Activated T-cell treated with anti-CD3 and anti-CD28 coated beads, Interleukin-2, amount 50 U/mL, for 4 hours (primary cell): ENCODE measurements around the gene PATL2. TPM values are rescaled to one million over a fixed set of nuclear protein-coding genes. Genes with fewer than 3 reads are reported as not detected.
"Not testable (repeated sequence)": the region's sequence is repeated elsewhere in the genome, so short reads cannot be mapped to it uniquely, and the experiment has no call there.

Experiments
- ATAC-seq, 2 donors: fragments of 200-7000 bp; cut with Tn5 transposase; one replicate each; pipeline ENCODE4 v1.10.0; 2021
- DNase-seq: peaks from one replicate; pipeline ENCODE4 v3.0.0-alpha.2; 2020
- H3K27me3 Mint-ChIP-seq: one replicate; pipeline ENCODE4 v1.8.0; 2021; ENCODE audit warnings: low read depth, mixed read lengths
- H3K36me3 Mint-ChIP-seq: one replicate; pipeline ENCODE4 v1.8.0; 2022; ENCODE audit warnings: mixed read lengths; ENCODE audit not compliant: insufficient read depth
- H3K4me1 Mint-ChIP-seq: one replicate; pipeline ENCODE4 v1.8.0; 2021; ENCODE audit warnings: low read depth, mixed read lengths
- H3K4me3 Mint-ChIP-seq: one replicate; pipeline ENCODE4 v1.8.0; 2021; ENCODE audit warnings: mild to moderate bottlenecking, moderate library complexity, mixed read lengths
- H3K9me3 Mint-ChIP-seq: one replicate; pipeline ENCODE4 v1.8.0; 2021; ENCODE audit warnings: mixed read lengths
- total RNA-seq, 3 donors: library from RNA; stranded (reverse); gene quantifications; one replicate each; pipeline ENCODE4 v1.2.1, GENCODE V29; 2021

Gene PATL2
- total RNA-seq, 3 donors from 2014 or later, result 3.6 to 5.2 (median 3.9) TPM

DNA sequence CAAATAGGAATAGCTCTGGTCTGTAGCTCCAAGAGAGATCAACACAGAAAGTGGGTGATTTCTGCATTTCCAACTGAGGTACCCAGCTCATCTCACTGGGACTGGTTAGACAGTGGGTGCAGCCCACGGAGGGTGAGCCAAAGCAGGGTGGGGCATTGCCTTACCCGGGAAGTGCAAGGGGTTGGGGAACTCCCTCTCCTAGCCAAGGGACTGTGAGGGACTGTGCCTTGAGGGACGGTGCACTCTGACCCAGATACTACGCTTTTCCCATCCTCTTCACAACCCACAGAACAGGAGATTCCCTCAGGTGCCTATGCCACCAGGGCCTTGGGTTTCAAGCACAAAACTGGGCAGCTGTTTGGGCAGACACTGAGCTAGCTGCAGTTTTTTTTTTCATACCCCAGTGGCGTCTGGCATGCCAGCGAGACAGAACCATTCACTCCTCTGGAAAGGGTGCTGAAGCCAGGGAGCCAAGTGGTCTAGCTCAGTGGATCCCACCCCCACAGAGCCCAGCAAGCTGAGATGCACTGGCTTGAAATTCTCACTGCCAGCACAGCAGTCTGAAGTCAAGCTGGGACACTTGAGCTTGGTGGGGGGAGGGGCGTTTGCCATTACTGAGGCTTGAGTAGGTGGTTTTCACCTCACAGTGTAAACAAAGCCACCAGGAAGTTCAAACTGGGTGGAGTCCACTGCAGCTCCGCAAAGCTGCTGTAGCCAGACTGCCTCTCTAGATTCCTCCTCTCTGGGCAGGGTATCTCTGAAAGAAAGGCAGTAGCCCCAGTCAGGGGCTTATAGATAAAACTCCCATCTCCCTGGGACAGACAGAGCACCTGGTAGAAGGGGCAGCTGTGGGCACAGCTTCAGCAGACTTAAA, 28.1 kb downstream of the PATL2 start:
- DNase-seq (peak; percentile 59), ATAC-seq (peak; percentile 69 to 72)
- H3K9me3 Mint-ChIP-seq, result peaks cover 38% of the 10 kb centered on the region
- peaks cover 18% of the 10 kb centered on the region for H3K36me3 Mint-ChIP-seq
- not testable (repeated sequence) for H3K27me3 Mint-ChIP-seq
- H3K4me1 Mint-ChIP-seq, result peaks cover 83% of the 10 kb centered on the region
- peak overlapping the region; percentile 47 for H3K4me3 Mint-ChIP-seq

GRCh38 chr15:44682211-44682610, 28.9 kb downstream of the PATL2 start:
- peaks cover 83% of the 10 kb centered on the region for H3K4me1 Mint-ChIP-seq
- DNase-seq (no peak), ATAC-seq (no peak)

DNA sequence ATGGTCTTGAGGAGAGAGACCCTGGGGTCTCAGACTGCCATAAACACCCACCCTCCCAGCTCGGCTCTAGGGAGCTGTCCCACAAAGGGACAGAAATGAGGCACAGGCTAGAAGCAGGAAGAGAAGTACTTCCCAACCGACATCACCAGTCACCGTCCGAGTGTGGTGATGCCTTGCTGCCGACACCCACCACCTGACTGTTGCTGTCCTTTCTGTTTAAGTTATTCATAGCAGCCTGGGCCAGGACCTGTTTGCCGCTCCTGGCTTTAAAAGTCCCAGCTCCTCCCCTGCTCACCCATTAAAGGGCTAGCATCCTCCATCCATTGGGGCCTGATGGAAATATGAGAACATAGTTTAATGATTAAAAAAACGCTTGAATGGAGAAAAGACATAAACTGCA, 34.4 kb downstream of the PATL2 start:
- peak overlapping the region; percentile 72 for H3K4me3 Mint-ChIP-seq
- peaks cover 85% of the 10 kb centered on the region for H3K4me1 Mint-ChIP-seq
- no peaks in the 10 kb centered on the region for H3K27me3 Mint-ChIP-seq
- H3K36me3 Mint-ChIP-seq, result no peaks in the 10 kb centered on the region
- H3K9me3 Mint-ChIP-seq, result peaks cover 9% of the 10 kb centered on the region
- no peak for DNase-seq
- ATAC-seq, result peak; percentile 58 to 70

More at GRCh38 chr15:44682211-44682610, 28.9 kb downstream of the PATL2 start:
- H3K27me3 Mint-ChIP-seq, result no peaks in the 10 kb centered on the region
- peaks cover 12% of the 10 kb centered on the region for H3K36me3 Mint-ChIP-seq
- H3K9me3 Mint-ChIP-seq, result peaks cover 32% of the 10 kb centered on the region
- no peak overlapping the region for H3K4me3 Mint-ChIP-seq

DNA sequence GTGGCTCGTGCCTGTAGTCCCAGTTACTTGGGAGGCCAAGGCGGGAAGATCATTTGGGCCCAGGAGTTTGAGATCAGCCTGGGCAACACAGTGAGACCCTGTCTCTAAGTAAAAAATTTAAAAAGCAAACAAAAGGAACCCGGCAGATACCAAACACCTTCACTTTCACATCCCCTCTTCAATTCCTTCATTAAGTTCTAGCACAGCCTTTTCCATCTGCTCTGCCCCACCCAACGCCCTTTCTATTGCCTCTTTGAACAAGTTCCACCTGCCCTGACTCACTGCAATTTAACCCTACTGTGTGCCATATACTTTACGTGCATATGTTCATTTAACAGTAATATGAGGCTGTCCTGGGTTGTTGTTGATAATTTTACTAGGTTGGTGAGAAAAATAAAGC, 35.2 kb downstream of the PATL2 start:
- H3K27me3 Mint-ChIP-seq, result no peaks in the 10 kb centered on the region
- ATAC-seq, result no peak
- DNase-seq, result no peak
- H3K36me3 Mint-ChIP-seq, result no peaks in the 10 kb centered on the region
- peaks cover 86% of the 10 kb centered on the region for H3K4me1 Mint-ChIP-seq
- peak overlapping the region; percentile 40 for H3K4me3 Mint-ChIP-seq
- peaks cover 9% of the 10 kb centered on the region for H3K9me3 Mint-ChIP-seq

- H3K4me1 Mint-ChIP-seq, result peaks cover 90% of the 10 kb centered on the region
- ATAC-seq (no peak), DNase-seq (no peak)
- no peak overlapping the region for H3K4me3 Mint-ChIP-seq
- no peaks in the 10 kb centered on the region for H3K27me3 Mint-ChIP-seq
- no peaks in the 10 kb centered on the region for H3K36me3 Mint-ChIP-seq
- H3K9me3 Mint-ChIP-seq, result no peaks in the 10 kb centered on the region
Observed at GRCh38 chr15:44673639-44674038, 37.5 kb downstream of the PATL2 start.

DNA sequence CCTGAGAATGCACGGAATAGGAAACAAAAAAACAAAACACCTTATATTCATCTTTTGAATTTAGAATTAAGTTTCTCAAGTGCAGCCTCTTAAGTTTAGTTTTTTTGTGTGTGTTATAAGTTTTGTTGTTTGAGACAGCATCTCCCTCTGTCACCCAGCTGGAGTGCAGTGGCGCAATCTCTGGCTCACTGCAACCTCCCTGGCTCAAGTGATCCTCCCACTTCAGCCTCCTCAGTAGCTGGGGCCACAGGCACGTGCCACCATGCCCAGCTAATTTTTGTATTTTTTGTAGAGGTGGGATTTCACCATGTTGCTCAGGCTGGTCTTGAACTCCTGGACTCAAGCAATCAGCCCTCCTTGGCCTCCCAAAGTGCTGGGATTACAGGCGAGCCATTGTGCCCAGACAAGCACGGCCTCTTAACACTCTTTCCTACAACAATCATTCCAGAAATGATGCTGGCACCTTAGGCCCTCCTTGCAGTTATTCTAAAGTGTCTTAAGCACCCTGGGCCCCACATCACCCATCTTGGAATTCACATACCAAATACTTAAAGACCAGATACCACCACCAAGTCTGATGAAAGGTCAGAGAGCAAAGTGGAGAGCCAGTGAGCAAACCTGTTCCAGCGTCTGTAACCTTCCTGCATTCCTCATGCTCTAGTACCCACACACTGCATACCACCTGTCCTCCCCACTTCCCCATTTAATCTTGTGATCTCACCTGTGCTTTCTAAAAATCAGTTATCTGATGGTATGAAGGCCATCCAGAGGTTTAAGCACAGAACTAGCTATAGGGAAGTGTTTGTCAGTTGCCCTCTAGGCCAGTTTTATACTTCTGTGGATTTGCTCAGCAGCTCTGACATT, 40.8 kb downstream of the PATL2 start:
- Mint-ChIP-seq H3K27me3 (no peaks in the 10 kb centered on the region), H3K4me3 (no peak overlapping the region), H3K9me3 (no peaks in the 10 kb centered on the region), H3K4me1 (peaks cover 91% of the 10 kb centered on the region), H3K36me3 (no peaks in the 10 kb centered on the region)
- ATAC-seq, result no peak
- DNase-seq, result no peak

GRCh38 chr15:44668921-44669320, 42.2 kb downstream of the PATL2 start:
- ATAC-seq (no peak), DNase-seq (no peak)
- Mint-ChIP-seq H3K9me3 (no peaks in the 10 kb centered on the region), H3K4me1 (peaks cover 91% of the 10 kb centered on the region), H3K4me3 (no peak overlapping the region), H3K36me3 (no peaks in the 10 kb centered on the region), H3K27me3 (no peaks in the 10 kb centered on the region)

DNA sequence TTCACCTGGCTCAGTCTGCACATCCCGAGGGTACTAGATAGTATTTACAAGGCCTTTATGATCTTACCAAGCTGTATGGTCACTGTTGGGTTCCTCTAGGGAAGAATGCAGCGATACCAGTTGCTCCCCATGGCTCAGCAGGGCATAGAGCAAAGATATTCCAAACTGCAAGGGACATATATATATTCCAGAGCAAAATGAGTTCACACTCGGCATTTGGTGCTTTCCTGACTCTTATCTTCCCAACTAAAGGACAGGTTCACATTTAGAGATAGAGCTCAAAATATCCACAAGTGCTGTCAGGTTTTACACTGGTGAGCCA, 44.1 kb downstream of the PATL2 start:
- Mint-ChIP-seq H3K27me3 (no peaks in the 10 kb centered on the region), H3K4me3 (peak overlapping the region; percentile 67), H3K4me1 (peaks cover 79% of the 10 kb centered on the region), H3K36me3 (no peaks in the 10 kb centered on the region), H3K9me3 (no peaks in the 10 kb centered on the region)
- ATAC-seq (no peak), DNase-seq (no peak)

DNA sequence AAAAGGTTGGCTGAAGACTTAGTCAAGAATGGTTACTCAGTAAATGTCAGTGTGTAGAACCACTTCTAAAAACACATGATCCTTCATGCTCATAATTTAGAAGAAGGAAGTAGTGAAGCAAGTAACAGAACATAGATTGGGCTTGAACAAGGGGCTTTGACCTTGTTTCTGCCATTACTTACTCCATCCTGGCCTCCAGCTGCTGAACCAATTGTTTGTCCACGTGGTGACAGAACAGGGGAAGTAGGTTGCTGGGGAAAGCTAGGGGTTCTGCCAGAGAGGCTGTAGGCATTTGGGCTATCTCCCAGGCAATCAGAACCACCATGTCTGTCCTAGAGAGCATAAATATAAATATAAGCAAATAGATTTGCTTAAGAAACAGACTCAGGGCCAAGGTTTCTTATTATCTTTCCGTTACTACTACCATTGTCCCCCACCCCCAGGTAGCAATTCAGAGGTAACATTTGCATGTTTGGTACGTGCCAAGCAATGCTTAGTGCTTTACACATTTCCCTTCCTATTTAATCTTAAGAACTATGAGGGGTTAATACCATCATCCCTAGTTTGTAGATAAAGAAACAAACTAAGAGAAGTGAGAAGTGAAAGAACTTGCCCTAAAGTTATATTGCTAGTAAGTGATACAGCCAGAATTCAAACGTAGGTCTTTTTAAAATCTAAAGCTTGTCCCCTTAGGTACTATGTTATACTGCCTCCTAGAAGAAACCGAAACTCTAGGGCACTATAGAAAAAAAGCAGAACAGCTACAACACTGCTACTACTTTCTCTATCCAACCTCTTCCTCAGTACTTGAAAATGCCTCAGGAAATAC, 44.7 kb downstream of the PATL2 start:
- H3K4me1 Mint-ChIP-seq, result peaks cover 76% of the 10 kb centered on the region
- DNase-seq (no peak), ATAC-seq (no peak)
- no peaks in the 10 kb centered on the region for H3K27me3 Mint-ChIP-seq
- H3K9me3 Mint-ChIP-seq, result no peaks in the 10 kb centered on the region
- H3K4me3 Mint-ChIP-seq, result peak overlapping the region; percentile 67
- no peaks in the 10 kb centered on the region for H3K36me3 Mint-ChIP-seq

- H3K27me3 Mint-ChIP-seq, result no peaks in the 10 kb centered on the region
- peak; percentile 87 to 89 for ATAC-seq
- peaks cover 11% of the 10 kb centered on the region for H3K36me3 Mint-ChIP-seq
- H3K4me3 Mint-ChIP-seq, result peak within 1 kb of the TSS; percentile 96
- H3K9me3 Mint-ChIP-seq, result no peaks in the 10 kb centered on the region
- DNase-seq, result peak; percentile 95
- peaks cover 64% of the 10 kb centered on the region for H3K4me1 Mint-ChIP-seq
Observed at GRCh38 chr15:44663410-44664308, 47.5 kb downstream of the PATL2 start, which contains the start of gene SPG11. TSS of gene SPG11 (minus strand) at chr15:44663662. CDS start at chr15:44663647, 15 bp downstream.

DNA sequence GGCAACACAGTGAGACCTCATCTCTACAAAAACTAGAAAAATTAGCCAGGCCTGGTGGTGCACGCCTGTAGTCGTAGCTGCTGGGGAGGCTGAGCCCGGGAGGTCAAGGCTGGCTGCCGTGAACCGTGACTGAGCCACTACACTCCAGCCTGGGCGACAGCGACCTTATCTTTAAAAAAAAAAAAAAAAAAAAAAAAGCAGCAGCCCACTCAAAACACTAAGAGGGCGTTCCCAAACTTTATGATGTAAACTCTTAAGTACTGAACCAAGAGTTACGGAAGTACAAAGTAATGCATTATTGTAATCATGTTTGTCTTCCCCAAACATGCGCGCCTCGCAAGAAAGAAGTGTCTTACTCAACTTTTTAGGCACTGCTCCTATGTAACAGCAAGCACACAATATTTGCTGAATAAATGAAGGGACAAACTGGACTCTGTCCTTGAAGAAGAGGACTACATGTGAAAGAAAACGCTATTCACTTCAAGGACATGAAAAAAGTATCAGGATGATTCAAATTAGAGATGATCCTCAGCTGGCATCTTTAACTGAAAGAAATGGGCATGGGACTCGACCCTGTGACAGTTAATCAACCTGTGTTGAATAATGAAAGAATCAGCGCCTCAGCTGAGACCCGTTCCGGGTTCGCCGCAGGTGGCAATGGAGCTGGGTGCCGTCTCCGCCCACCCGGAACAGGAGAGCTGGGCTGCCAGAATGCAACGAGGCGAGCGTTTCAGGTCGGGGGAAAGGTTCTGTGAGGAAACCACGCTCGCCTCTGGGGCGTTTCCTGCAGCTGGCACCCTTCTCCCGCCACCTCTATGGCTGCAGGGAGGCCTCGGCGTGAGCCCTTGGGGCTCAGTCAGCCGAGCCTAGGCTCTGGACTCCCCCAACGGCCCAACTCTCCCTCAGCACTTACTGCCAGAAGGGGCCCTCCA, 48.4 kb downstream of the PATL2 start:
- H3K9me3 Mint-ChIP-seq, result no peaks in the 10 kb centered on the region
- peak; percentile 75 for DNase-seq
- H3K27me3 Mint-ChIP-seq, result no peaks in the 10 kb centered on the region
- peaks cover 12% of the 10 kb centered on the region for H3K36me3 Mint-ChIP-seq
- peak; percentile 66 to 67 for ATAC-seq
- H3K4me1 Mint-ChIP-seq, result peaks cover 55% of the 10 kb centered on the region
- peak overlapping the region; percentile 96 for H3K4me3 Mint-ChIP-seq

DNA sequence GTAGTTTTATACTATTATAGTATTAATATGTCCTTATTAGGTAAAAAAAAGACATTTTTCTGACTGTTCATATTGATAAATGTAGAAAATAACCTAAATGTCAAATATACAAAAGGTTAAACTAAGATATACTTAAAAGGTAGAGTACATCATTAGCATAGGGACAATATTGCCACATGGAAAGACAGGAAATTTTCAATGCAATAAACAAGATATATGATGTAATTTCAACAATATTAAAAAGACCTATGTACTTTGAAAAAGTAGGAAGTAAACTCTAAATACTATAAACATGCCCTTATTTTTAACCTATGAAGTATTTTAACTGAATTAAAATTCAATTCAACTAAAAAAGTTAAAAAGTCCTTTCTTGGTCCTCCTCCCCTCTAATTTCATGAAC, 49.5 kb downstream of the PATL2 start:
- ATAC-seq (no peak), DNase-seq (no peak)
- no peaks in the 10 kb centered on the region for H3K27me3 Mint-ChIP-seq
- peaks cover 19% of the 10 kb centered on the region for H3K36me3 Mint-ChIP-seq
- no peaks in the 10 kb centered on the region for H3K9me3 Mint-ChIP-seq
- peak overlapping the region; percentile 53 for H3K4me3 Mint-ChIP-seq
- peaks cover 48% of the 10 kb centered on the region for H3K4me1 Mint-ChIP-seq
